Measurements from ENCODE around the gene OSBPL3. TPM values are rescaled to one million over a fixed set of nuclear protein-coding genes. Genes with fewer than 3 reads are reported as not detected.

Gene OSBPL3
- total RNA-seq, 1 experiment from 2014 or later, result 8.6 TPM

- Histone ChIP-seq H2BK12ac (ENCODE audit: insufficient read length, low read depth, low read length) (no peak overlapping the region), H3K79me2 (ENCODE audit: insufficient read depth, low read length) (no peaks in the 10 kb centered on the region), H4K20me1 (ENCODE audit: control insufficient read depth, insufficient read depth, insufficient read length) (no peaks in the 10 kb centered on the region), H3K23ac (ENCODE audit: insufficient read length, low read depth, low read length) (no peak overlapping the region), H3K18ac (ENCODE audit: insufficient read length, low read depth, low read length) (no peak overlapping the region), H3K4me2 (ENCODE audit: insufficient read depth, insufficient read length, low read length) (no peak overlapping the region), H3K4me1 (ENCODE audit: insufficient read depth, low read length) (peaks cover 13% of the 10 kb centered on the region), H2AFZ (ENCODE audit: low read length) (no peak overlapping the region), H3K56ac (ENCODE audit: insufficient read length, low read depth, low read length) (no peak overlapping the region), H3K14ac (ENCODE audit: insufficient read depth, low read length) (no peak overlapping the region), H2BK20ac (ENCODE audit: low read depth, low read length, poor library complexity, severe bottlenecking) (no peak overlapping the region), H3K9me3 (ENCODE audit: control insufficient read depth, low read depth, low read length) (no peaks in the 10 kb centered on the region), H2BK5ac (ENCODE audit: insufficient read length, low read length) (no peak overlapping the region), H4K5ac (ENCODE audit: insufficient read length, low read depth, low read length) (no peak overlapping the region), H3K27me3 (ENCODE audit: insufficient read depth, low read length) (no peaks in the 10 kb centered on the region), H3K27ac (ENCODE audit: insufficient read length, low read depth, low read length) (no peak overlapping the region), H3K23me2 (ENCODE audit: insufficient read length, low read depth, low read length, poor library complexity, severe bottlenecking) (no peaks in the 10 kb centered on the region), H2AK5ac (ENCODE audit: insufficient read length, low read length) (no peak overlapping the region), H3K4ac (ENCODE audit: low read depth, low read length) (no peak overlapping the region), H2BK15ac (ENCODE audit: low read depth, low read length) (no peak overlapping the region), H3T11ph (ENCODE audit: low read length) (no peak overlapping the region), H4K8ac (replicated peaks; ENCODE audit: insufficient read length, low read depth, low read length) (no peak overlapping the region), H3K9ac (ENCODE audit: extremely low read depth, insufficient read length, low read length) (no peak overlapping the region), H3K79me1 (ENCODE audit: insufficient read depth, low read depth, low read length, poor library complexity, severe bottlenecking) (no peaks in the 10 kb centered on the region), H4K91ac (ENCODE audit: insufficient read length, low read depth, low read length) (no peak overlapping the region), H2BK120ac (ENCODE audit: low read depth, low read length, poor library complexity, severe bottlenecking) (no peak overlapping the region)
- peaks cover 31 to 33% of the 10 kb centered on the region in 2 experiments for H3K4me1 Mint-ChIP-seq
- no peaks in the 10 kb centered on the region for H3K9me3 Mint-ChIP-seq
- no peaks in the 10 kb centered on the region; a peak in 1 of 7 replicates for H3K36me3 Mint-ChIP-seq (ENCODE audit: insufficient read depth in 1 of 3, low read depth in 3 of 3)
- no peak for DNase-seq
- H3K4me3 Mint-ChIP-seq, result no peak overlapping the region
- no CpG with 5 or more reads among the region's 4 CpGs for WGBS (ENCODE audit: extremely low coverage, insufficient read length, low lambda C conversion rate)
- no peaks in the 10 kb centered on the region for H3K27me3 Mint-ChIP-seq (ENCODE audit: low read depth)
- TF ChIP-seq CTCF (conservative IDR thresholded peaks at IDR 0.05), result no peak
- H3K27ac Mint-ChIP-seq, result no peak overlapping the region
Measured at GRCh38 chr7:24873944-24874343, 106.0 kb downstream of the OSBPL3 start.

Measured in H9 (cell line).